Stomach (tissue), 9 donors: ENCODE results near the gene SPSB4. TPM values are rescaled to one million over a fixed set of nuclear protein-coding genes. Genes with fewer than 3 reads are reported as not detected.

Experiments
- DNase-seq, 2 donors: peaks; one replicate each; pipeline versions ENCODE4 v3.0.0 to v3.0.0-alpha.2; 2013 to 2019
- H3K27ac ChIP-seq, 5 donors: fragments of 200-600 bp in 4 of 5; sonication (generic) in 4 of 5; one replicate each; pipeline ENCODE4 v1.5.1; 2013 to 2019; ENCODE audit warnings: mild to moderate bottlenecking in 1 of 5, moderate library complexity in 1 of 5
- H3K27me3 ChIP-seq, 3 donors: fragments of 200-600 bp; sonication (generic); one replicate each; pipeline ENCODE4 v1.5.1; 2017 to 2019; ENCODE audit warnings: mixed run types in 1 of 3
- H3K36me3 ChIP-seq, 4 donors: fragments of 200-600 bp; sonication (generic); 1 replicate in 3 of 4; 2 replicates in 1 of 4; pipeline ENCODE4 v1.5.1; 2016 to 2019
- H3K4me1 ChIP-seq, 4 donors: fragments of 200-600 bp; sonication (generic); one replicate each; pipeline ENCODE4 v1.5.1; 2016 to 2019
- H3K4me3 ChIP-seq, 4 donors: fragments of 200-600 bp; sonication (generic) in 3 of 4; one replicate each; pipeline ENCODE4 v1.5.1; 2016 to 2019; ENCODE audit warnings: mild to moderate bottlenecking in 1 of 4
- H3K9me3 ChIP-seq, 4 donors: fragments of 200-600 bp; sonication (generic); one replicate each; pipeline ENCODE4 v1.5.1; 2016 to 2019
- EP300 ChIP-seq: sonication (generic); formaldehyde crosslinking; IDR thresholded peaks from one replicate; pipeline ENCODE4 v1.6.1; 2017; ENCODE audit warnings: antibody characterized with exemption
- POLR2A ChIP-seq, 4 donors: fragments of 450-650 bp; IDR thresholded peaks; one replicate each; pipeline ENCODE4 v1.6.1; 2016; ENCODE audit warnings: antibody characterized with exemption in 4 of 4, control low read depth in 2 of 4, mild to moderate bottlenecking in 1 of 4, moderate library complexity in 1 of 4
- POLR2AphosphoS5 ChIP-seq, 3 donors: sonication (generic); formaldehyde crosslinking; IDR thresholded peaks; one replicate each; pipeline ENCODE4 v1.6.1; 2016; ENCODE audit warnings: antibody characterized with exemption in 3 of 3
- WGBS, 5 donors: extraction: QIAGEN DNeasy Blood & Tissue Kit in 3 of 5; methylation state at CpG; one replicate each; pipeline versions ENCODE4 v1.1.5 to v1.1.7; 2013 to 2018; 5-methylcytosine and 5-hydroxymethylcytosine counted together
- intact Hi-C: fragments of 100-400 bp; cut with DNase I; formaldehyde crosslinking; loops from one replicate; pipeline ENCODE4 v1.15.1; 2023; ENCODE audit warnings: low total_unique reads
- polyA plus RNA-seq, 3 donors: library from polyadenylated mRNA; stranded (reverse); fragments of 200-250 nt; gene quantifications; one replicate each; pipeline ENCODE4 v1.2.3, GENCODE V29; 2013
- total RNA-seq, 5 donors: library from RNA; depleted of rRNA; stranded (reverse); fragments of >200 nt; gene quantifications; one replicate each; pipeline versions ENCODE4 v1.1.0 to v1.2.3, GENCODE V29; 2014 to 2016
- TF ChIP-seq, protein P1 (sequence below), 7 experiments: fragments of 450-650 bp in 4 of 7; fragments of 200-600 bp in 3 of 7; sonication (generic) in 3 of 7; IDR thresholded peaks; one replicate each; pipeline ENCODE4 v1.5.1; 2016 to 2019; ENCODE audit warnings: antibody characterized with exemption in 7 of 7, control low read depth in 2 of 7, mild to moderate bottlenecking in 1 of 7
- donor health status: healthy with polysubstance abuse.
- donor health status: Bipolar disorder and iron deficiency.
- donor health status: healthy.

Gene SPSB4
- total and polyA plus RNA-seq, 8 donors, result 0.05 to 2.4 (median 1.8) TPM; not detected in 5

DNA sequence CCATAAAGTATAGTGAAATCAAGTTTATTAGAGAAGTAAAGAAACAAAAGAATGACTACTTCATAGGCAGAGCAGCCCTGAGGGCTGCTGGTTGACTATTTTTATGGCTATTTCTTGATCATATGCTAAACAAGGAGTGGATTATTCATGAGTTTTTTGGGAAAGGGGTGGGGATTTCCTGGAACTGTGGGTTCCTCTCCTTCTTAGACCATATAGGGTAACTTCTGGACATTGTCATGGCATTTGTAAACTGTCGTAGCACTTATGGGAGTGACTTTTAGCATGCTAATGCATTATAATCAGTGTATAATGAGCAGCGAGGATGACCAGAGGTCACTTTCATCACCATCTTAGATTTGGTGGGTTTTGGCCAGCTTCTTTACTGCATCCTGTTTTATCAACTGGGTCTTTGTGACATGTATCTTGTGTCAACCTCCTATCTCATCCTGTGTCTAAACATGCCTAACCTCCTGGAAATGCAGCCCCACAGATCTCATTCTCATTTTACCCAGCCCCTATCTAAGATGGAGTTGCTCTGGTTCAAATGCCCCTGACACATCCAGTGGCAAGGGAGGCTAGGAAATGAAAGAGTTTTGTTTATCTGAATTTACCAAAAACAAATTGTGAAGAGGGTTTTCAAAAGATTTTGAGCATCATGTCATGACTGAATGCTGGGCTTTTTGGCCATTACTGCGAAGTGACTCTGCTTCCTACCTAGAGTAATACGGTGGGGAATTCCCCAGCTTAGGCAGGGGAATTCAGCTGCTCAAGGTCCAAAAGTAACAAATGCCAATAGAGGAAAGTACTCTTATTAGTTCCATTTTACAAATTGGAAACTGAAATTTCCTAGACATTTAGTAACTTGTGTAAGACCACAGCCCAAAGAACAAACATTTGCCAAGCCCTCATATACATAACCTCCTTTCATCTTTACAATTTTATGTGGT lies 6.2 kb upstream of the SPSB4 start:
- intact Hi-C loops, result no loop called here
- WGBS, 5 donors, result 62 to 79% (median 72%) methylated on average over 4 of the region's 4 CpGs
- TF ChIP-seq POLR2A (IDR thresholded peaks at IDR 0.05) (no peak), POLR2AphosphoS5 (IDR thresholded peaks at IDR 0.05) (no peak)
- H3K4me1 ChIP-seq, result no peaks in the 10 kb centered on the region
- no peak overlapping the region for H3K4me3 ChIP-seq
- peaks cover 0 to 43% (median 9%) of the 10 kb centered on the region in 3 donors for H3K27me3 ChIP-seq
- no peak for DNase-seq
- no peaks in the 10 kb centered on the region for H3K9me3 ChIP-seq
- H3K27ac ChIP-seq, result no peak overlapping the region
- H3K36me3 ChIP-seq, result no peaks in the 10 kb centered on the region

- WGBS, 5 donors, result 71 to 100% (median 82%) methylated on average over 1 of the region's 1 CpG
These were observed 5.3 kb upstream of the SPSB4 start for GRCh38 chr3:141045849-141046248.

DNA sequence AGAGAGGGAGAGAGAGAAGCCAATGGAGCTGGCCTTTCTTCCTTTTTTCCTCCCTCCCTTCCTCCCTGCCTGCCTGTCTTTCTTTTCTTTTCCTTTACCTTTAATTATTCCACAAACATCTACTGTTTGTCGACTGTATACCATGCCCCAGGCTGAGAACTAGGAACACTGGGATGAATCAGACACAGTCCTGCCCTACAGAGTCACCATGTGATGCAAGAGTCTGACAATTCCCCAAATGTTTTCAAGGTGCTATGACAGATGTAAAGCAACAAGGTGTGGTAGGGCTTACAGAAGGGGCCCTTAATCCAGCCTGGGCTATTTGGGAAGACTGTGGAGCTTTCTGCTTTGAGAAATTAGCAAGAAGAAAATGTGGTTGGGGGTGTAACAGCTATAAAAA lies 4.0 kb upstream of the SPSB4 start:
- WGBS, 5 donors, result 67 to 80% (median 77%) methylated on average over 1 of the region's 1 CpG
- H3K4me3 ChIP-seq, result no peak overlapping the region
- intact Hi-C loops, result no loop called here
- H3K9me3 ChIP-seq, result no peaks in the 10 kb centered on the region
- no peak overlapping the region for H3K27ac ChIP-seq
- peaks cover 16 to 19% (median 18%) of the 10 kb centered on the region in 4 donors for H3K4me1 ChIP-seq
- no peak for DNase-seq
- H3K36me3 ChIP-seq, result no peaks in the 10 kb centered on the region
- peaks cover 9 to 61% (median 28%) of the 10 kb centered on the region in 3 donors for H3K27me3 ChIP-seq
- TF ChIP-seq POLR2A (IDR thresholded peaks at IDR 0.05) (no peak), EP300 (no peak), POLR2AphosphoS5 (IDR thresholded peaks at IDR 0.05) (no peak)
- TF ChIP-seq, protein P1, sequence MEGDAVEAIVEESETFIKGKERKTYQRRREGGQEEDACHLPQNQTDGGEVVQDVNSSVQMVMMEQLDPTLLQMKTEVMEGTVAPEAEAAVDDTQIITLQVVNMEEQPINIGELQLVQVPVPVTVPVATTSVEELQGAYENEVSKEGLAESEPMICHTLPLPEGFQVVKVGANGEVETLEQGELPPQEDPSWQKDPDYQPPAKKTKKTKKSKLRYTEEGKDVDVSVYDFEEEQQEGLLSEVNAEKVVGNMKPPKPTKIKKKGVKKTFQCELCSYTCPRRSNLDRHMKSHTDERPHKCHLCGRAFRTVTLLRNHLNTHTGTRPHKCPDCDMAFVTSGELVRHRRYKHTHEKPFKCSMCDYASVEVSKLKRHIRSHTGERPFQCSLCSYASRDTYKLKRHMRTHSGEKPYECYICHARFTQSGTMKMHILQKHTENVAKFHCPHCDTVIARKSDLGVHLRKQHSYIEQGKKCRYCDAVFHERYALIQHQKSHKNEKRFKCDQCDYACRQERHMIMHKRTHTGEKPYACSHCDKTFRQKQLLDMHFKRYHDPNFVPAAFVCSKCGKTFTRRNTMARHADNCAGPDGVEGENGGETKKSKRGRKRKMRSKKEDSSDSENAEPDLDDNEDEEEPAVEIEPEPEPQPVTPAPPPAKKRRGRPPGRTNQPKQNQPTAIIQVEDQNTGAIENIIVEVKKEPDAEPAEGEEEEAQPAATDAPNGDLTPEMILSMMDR (IDR thresholded peaks at IDR 0.05), result no peak

More at GRCh38 chr3:141045849-141046248, 5.3 kb upstream of the SPSB4 start:
- H3K4me1 ChIP-seq, result peaks cover 3 to 6% (median 5%) of the 10 kb centered on the region in 4 donors
- intact Hi-C loops, result no loop called here
- no peak for TF ChIP-seq POLR2AphosphoS5 (IDR thresholded peaks at IDR 0.05)
- TF ChIP-seq EP300, result no peak
- TF ChIP-seq, protein P1 (IDR thresholded peaks at IDR 0.05), result no peak
- no peak for TF ChIP-seq POLR2A (IDR thresholded peaks at IDR 0.05)
- no peak for DNase-seq
- H3K4me3 ChIP-seq, result no peak overlapping the region
- peaks cover under 1 to 48% (median 15%) of the 10 kb centered on the region in 3 donors for H3K27me3 ChIP-seq
- no peak overlapping the region for H3K27ac ChIP-seq
- H3K9me3 ChIP-seq, result no peaks in the 10 kb centered on the region
- no peaks in the 10 kb centered on the region for H3K36me3 ChIP-seq

DNA sequence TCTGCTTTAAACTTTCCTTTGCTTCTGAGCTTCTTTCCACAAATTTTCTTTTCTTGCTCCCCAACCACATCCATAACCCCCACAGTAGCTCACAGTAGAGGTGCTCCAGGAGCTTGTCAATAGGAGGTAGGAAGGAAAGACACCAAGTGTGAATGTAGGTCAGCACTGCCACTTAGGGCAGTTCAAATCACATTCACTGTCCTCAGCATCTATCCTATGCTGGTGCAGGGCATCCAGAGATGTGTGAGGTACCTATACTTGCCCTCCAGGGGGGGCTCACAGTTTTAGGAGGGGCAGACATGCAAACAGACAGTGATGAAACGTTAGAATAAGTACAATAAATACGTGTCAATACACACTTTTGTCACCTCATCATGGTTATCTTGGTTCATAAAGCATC lies 1.5 kb upstream of the SPSB4 start:
- 39 to 51% (median 47%) methylated on average over 2 of the region's 2 CpGs for WGBS, 5 donors

More for the DNA sequence above, 1.5 kb upstream of the SPSB4 start:
- H3K27me3 ChIP-seq, result peaks cover 14 to 86% (median 43%) of the 10 kb centered on the region in 3 donors
- no peak overlapping the region for H3K27ac ChIP-seq
- TF ChIP-seq POLR2A (IDR thresholded peaks at IDR 0.05), result no peak
- TF ChIP-seq EP300, result no peak
- TF ChIP-seq POLR2AphosphoS5 (IDR thresholded peaks at IDR 0.05), result no peak
- TF ChIP-seq, protein P1 (IDR thresholded peaks at IDR 0.05), result no peak
- no peaks in the 10 kb centered on the region for H3K9me3 ChIP-seq
- intact Hi-C loops, result no loop called here
- H3K4me3 ChIP-seq, result no peak overlapping the region
- H3K4me1 ChIP-seq, result peaks cover 20 to 29% (median 26%) of the 10 kb centered on the region in 4 donors
- no peak for DNase-seq
- no peaks in the 10 kb centered on the region for H3K36me3 ChIP-seq
